ENCODE data around the gene CYLD. TPM values are rescaled to one million over a fixed set of nuclear protein-coding genes. Genes with fewer than 3 reads are reported as not detected.

CYLD gene
- total RNA-seq, 2 donors from 2014 or later: 28.1 to 30.2 TPM

DNA sequence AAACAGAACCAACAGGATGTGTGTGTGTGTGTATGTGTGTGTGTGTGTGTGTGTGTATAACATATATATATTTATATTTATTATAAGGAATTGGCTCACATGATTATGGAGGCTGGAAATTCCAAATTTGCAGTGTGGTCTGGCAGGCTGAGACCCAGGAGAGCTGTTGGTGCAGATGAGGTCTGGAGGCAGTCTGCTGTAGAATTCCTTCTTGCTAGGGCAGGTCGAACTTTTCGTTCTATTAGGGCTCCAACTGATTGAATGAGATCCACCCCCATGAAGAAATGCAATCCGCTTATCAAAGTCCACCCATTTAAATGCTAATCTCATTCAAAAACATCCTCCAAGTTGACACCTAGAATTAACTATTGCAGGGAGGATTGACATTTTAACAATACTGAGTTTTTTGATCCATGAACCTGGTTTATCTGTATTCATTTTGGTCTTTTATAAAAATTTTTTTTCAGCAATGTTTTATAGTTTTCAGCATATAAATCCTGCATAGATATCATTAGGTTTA is 85.0 kb downstream of the CYLD start:
- no peak for DNase-seq (ENCODE audit: low spot score)
- Histone ChIP-seq H3K27me3 (replicated peaks; ENCODE audit: insufficient read depth) (no peaks in the 10 kb centered on the region), H3K36me3 (no peaks in the 10 kb centered on the region), H3K27ac (no peak overlapping the region), H3K4me1 (replicated peaks) (no peaks in the 10 kb centered on the region), H3K9me3 (no peaks in the 10 kb centered on the region), H3K4me3 (no peak overlapping the region)
- intact Hi-C loops (cut with DNase I): no loop called here
- TF ChIP-seq, protein P1, sequence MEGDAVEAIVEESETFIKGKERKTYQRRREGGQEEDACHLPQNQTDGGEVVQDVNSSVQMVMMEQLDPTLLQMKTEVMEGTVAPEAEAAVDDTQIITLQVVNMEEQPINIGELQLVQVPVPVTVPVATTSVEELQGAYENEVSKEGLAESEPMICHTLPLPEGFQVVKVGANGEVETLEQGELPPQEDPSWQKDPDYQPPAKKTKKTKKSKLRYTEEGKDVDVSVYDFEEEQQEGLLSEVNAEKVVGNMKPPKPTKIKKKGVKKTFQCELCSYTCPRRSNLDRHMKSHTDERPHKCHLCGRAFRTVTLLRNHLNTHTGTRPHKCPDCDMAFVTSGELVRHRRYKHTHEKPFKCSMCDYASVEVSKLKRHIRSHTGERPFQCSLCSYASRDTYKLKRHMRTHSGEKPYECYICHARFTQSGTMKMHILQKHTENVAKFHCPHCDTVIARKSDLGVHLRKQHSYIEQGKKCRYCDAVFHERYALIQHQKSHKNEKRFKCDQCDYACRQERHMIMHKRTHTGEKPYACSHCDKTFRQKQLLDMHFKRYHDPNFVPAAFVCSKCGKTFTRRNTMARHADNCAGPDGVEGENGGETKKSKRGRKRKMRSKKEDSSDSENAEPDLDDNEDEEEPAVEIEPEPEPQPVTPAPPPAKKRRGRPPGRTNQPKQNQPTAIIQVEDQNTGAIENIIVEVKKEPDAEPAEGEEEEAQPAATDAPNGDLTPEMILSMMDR (IDR thresholded peaks at IDR 0.05): no peak
- TF ChIP-seq POLR2A (IDR thresholded peaks at IDR 0.05) (no peak), POLR2AphosphoS5 (IDR thresholded peaks at IDR 0.05) (no peak)
- 85% methylated on average over 3 of the region's 3 CpGs for WGBS

DNA sequence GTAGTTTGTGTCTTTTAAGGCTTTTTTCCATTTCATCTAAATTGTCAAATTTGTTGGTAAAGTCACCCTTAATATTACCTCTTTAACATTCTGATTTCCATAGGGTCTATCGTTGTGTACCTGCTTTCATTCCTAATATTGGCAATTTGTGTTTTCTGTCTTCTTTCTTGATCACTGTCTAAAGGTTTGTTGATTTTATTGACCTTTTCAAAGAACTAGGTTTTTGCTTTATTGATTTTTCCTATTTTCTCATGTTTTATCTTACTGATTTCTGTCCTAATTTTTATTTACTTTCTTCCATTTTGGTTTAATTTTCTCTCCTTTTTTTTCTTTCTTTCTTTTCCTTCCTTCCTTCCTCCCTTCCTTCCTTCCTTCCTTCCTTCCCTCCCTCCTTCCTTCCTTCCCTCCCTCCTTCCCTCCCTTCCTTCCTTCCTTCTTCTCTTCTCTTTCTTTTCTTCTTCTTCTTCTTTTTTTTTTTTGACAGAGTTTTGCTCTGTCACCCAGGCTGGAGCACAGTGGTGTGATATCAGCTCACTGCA is 86.3 kb downstream of the CYLD start:
- intact Hi-C loops (cut with DNase I): no loop called here
- no peaks in the 10 kb centered on the region for H3K27me3 ChIP-seq (replicated peaks; ENCODE audit: insufficient read depth)
- H3K4me1 ChIP-seq (replicated peaks): no peaks in the 10 kb centered on the region
- H3K27ac ChIP-seq: no peak overlapping the region
- H3K4me3 ChIP-seq: no peak overlapping the region
- 97% methylated on average over 1 of the region's 1 CpG for WGBS
- no peaks in the 10 kb centered on the region for H3K36me3 ChIP-seq
- no peaks in the 10 kb centered on the region for H3K9me3 ChIP-seq
- TF ChIP-seq POLR2A (IDR thresholded peaks at IDR 0.05) (no peak), POLR2AphosphoS5 (IDR thresholded peaks at IDR 0.05) (no peak)
- TF ChIP-seq, protein P1 (IDR thresholded peaks at IDR 0.05): no peak
- DNase-seq (ENCODE audit: low spot score): no peak

DNA sequence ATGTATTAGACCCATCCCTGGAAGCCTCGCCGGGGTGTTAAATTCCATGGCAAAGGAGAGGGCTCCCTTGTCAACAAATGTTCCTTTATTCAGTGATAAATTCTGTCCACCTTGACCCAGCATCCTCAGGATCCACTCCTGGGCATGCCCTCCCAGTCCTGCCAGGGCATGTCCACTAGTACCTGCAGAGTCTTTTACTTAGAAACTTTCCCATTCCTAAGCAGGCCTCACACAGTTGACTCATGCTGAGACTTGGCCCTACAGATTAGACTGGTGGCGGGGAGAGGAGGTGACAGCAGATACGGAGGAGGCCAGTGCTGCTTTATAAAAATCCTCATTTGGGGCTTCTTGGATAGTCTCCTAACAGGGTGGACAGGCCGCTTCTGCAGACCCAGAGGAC is 88.8 kb downstream of the CYLD start:
- Histone ChIP-seq H3K36me3 (no peaks in the 10 kb centered on the region), H3K4me1 (replicated peaks) (no peaks in the 10 kb centered on the region), H3K27me3 (replicated peaks; ENCODE audit: insufficient read depth) (no peaks in the 10 kb centered on the region), H3K27ac (no peak overlapping the region), H3K4me3 (no peak overlapping the region), H3K9me3 (no peaks in the 10 kb centered on the region)
- TF ChIP-seq POLR2AphosphoS5 (IDR thresholded peaks at IDR 0.05) (no peak), POLR2A (IDR thresholded peaks at IDR 0.05) (no peak)
- TF ChIP-seq, protein P1 (IDR thresholded peaks at IDR 0.05): no peak
- no peak for DNase-seq (ENCODE audit: low spot score)
- WGBS: 80% methylated on average over 5 of the region's 5 CpGs
- intact Hi-C loops (cut with DNase I): no loop called here

DNA sequence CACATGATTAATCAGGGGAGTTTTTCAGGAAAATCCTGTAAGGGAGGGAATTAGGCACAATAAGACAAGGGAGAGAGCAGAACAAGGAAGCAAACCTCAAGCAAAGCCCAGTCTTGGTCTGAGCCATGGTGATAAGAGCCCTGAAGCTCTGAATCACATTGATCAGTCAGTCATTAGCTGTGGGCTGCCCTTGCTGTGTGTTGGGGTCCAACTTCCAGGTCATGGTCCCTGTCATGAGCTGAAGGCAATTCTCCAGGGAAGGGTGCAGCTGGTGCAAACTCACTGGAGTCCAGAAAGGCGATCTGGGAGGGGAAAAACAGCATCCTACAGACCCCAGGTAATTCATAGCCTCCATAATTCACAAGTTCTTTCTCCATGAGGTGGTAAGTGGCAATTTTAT is 89.9 kb downstream of the CYLD start:
- intact Hi-C loops (cut with DNase I): no loop called here
- DNase-seq (ENCODE audit: low spot score): no peak
- Histone ChIP-seq H3K27me3 (replicated peaks; ENCODE audit: insufficient read depth) (no peaks in the 10 kb centered on the region), H3K27ac (no peak overlapping the region), H3K9me3 (no peaks in the 10 kb centered on the region), H3K36me3 (no peaks in the 10 kb centered on the region), H3K4me1 (replicated peaks) (no peaks in the 10 kb centered on the region), H3K4me3 (no peak overlapping the region)
- WGBS: 100% methylated on average over 1 of the region's 1 CpG
- TF ChIP-seq, protein P1 (IDR thresholded peaks at IDR 0.05): no peak
- TF ChIP-seq POLR2A (IDR thresholded peaks at IDR 0.05): no peak
- TF ChIP-seq POLR2AphosphoS5 (IDR thresholded peaks at IDR 0.05): no peak

DNA sequence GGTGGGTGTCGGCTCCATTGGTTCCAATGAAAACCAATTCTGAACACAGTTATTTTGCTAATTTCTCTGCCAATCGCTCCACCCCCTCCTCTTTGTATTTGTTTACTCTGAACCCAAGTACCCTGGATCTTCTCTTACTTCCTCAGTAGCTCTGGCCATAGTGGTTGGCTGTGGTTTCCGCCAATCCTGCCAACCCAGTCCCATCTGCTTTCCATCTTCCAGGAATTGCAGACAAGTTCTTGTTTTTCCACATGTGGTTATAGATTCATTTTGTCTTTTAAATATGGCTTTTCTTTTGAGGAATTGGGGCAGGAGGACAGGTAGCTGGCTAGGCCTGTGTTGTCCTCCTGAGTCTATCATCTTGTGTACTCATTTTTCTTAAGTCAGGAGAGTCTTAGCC is 92.0 kb downstream of the CYLD start:
- WGBS: 88% methylated on average over 3 of the region's 3 CpGs
- DNase-seq (ENCODE audit: low spot score): no peak

More for the DNA sequence above, 92.0 kb downstream of the CYLD start:
- Histone ChIP-seq H3K27me3 (replicated peaks; ENCODE audit: insufficient read depth) (no peaks in the 10 kb centered on the region), H3K36me3 (no peaks in the 10 kb centered on the region), H3K4me3 (no peak overlapping the region), H3K4me1 (replicated peaks) (no peaks in the 10 kb centered on the region), H3K27ac (no peak overlapping the region), H3K9me3 (no peaks in the 10 kb centered on the region)
- TF ChIP-seq POLR2AphosphoS5 (IDR thresholded peaks at IDR 0.05) (no peak), POLR2A (IDR thresholded peaks at IDR 0.05) (no peak)
- TF ChIP-seq, protein P1 (IDR thresholded peaks at IDR 0.05): no peak
- intact Hi-C loops (cut with DNase I): no loop called here

Data from prostate gland (tissue), 2 donors.